Thymus (tissue), 11 donors: ENCODE results near the gene PLD5. TPM values are rescaled to one million over a fixed set of nuclear protein-coding genes. Genes with fewer than 3 reads are reported as not detected.

Source experiments
- DNase-seq, 9 donors: peaks; one replicate each; pipeline ENCODE4 v3.0.0-alpha.2; 2013; ENCODE audit warnings: low spot score in 9 of 9, low read depth in 6 of 9, missing footprints in 1 of 9
- H3K27ac ChIP-seq, 2 donors: one replicate each; pipeline ENCODE4 v1.5.1; 2013; ENCODE audit warnings: control low read depth in 1 of 2, low read depth in 1 of 2, low read length in 1 of 2, mild to moderate bottlenecking in 1 of 2, moderate library complexity in 1 of 2
- H3K27me3 ChIP-seq, 2 donors: one replicate each; pipeline ENCODE4 v1.5.1; 2013; ENCODE audit warnings: low read length in 1 of 2; ENCODE audit not compliant: control insufficient read depth in 2 of 2, insufficient read depth in 1 of 2
- H3K36me3 ChIP-seq, 2 donors: one replicate each; pipeline ENCODE4 v1.5.1; 2013; ENCODE audit warnings: low read length in 1 of 2, mild to moderate bottlenecking in 1 of 2, moderate library complexity in 1 of 2; ENCODE audit not compliant: control insufficient read depth in 2 of 2, insufficient read depth in 2 of 2
- H3K4me1 ChIP-seq, 2 donors: one replicate each; pipeline ENCODE4 v1.5.1; 2013; ENCODE audit warnings: low read length in 2 of 2; ENCODE audit not compliant: control insufficient read depth in 2 of 2, insufficient read depth in 2 of 2
- H3K4me3 ChIP-seq, 2 donors: one replicate each; pipeline ENCODE4 v1.5.1; 2013; ENCODE audit warnings: low read length in 2 of 2, control low read depth in 1 of 2, mild to moderate bottlenecking in 1 of 2
- H3K9me3 ChIP-seq, 2 donors: one replicate each; pipeline ENCODE4 v1.5.1; 2013; ENCODE audit warnings: low read length in 1 of 2, mild to moderate bottlenecking in 1 of 2; ENCODE audit not compliant: control insufficient read depth in 2 of 2, insufficient read depth in 1 of 2
- WGBS: extraction: QIAGEN DNeasy Blood & Tissue Kit; methylation state at CpG from one replicate; pipeline ENCODE4 v1.1.7; 2013; 5-methylcytosine and 5-hydroxymethylcytosine counted together
- polyA plus RNA-seq: library from polyadenylated mRNA; stranded (reverse); fragments of 200-250 nt; gene quantifications from one replicate; pipeline ENCODE4 v1.2.3, GENCODE V29; 2013
- total RNA-seq: library from RNA; stranded (reverse); fragments of 120-200 nt; gene quantifications from one replicate; pipeline ENCODE4 v1.2.4, GENCODE V29; 2013
- donor health status: healthy.

Gene PLD5
- total and polyA plus RNA-seq, 2 donors = 0.25 to 0.66 TPM

DNA sequence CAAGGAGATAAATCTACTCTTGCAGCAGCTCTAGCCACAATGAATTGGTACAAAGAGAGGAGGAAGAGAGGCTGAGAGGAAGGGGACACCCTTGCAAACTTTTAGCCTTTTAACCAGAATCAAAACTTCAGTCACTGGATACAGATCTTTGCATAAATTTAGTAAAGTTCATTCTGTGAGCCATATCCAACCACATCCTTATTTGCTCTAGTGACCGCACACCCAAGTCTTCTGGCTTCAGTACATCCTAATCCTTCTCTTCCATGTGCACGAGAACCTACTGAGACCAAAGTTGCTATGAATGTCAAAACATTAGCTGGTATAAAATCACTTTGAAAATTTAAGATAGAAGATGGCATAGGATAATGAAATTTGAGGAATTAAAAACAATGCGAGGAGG, 21.9 kb upstream of the PLD5 start:
- DNase-seq = no peak
- H3K9me3 ChIP-seq = no peaks in the 10 kb centered on the region
- no peak overlapping the region for H3K4me3 ChIP-seq
- no peaks in the 10 kb centered on the region for H3K36me3 ChIP-seq
- H3K27ac ChIP-seq = no peak overlapping the region
- 93% methylated on average over 3 of the region's 3 CpGs for WGBS
- H3K27me3 ChIP-seq = no peaks in the 10 kb centered on the region
- no peaks in the 10 kb centered on the region for H3K4me1 ChIP-seq

DNA sequence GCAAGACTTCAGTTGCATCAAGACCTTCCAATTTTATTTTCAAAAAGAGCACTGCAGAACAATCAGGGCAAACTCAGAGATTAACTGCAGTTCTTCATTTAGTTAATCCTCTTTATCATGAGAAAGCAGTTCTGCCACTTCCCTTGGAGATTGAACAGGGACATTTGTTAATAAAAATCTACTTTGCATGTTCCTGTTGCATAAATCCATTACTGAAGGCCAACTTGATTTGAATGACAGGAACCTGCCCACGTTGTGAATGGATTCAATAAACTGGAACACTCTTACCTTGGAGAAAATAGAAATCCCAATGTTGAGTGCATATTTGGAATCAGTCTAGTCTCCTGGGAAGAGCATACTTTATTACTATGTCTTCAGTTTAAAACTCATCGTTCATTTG, 19.6 kb upstream of the PLD5 start:
- 59% methylated on average over 2 of the region's 2 CpGs for WGBS
- no peaks in the 10 kb centered on the region for H3K36me3 ChIP-seq
- no peaks in the 10 kb centered on the region for H3K4me1 ChIP-seq
- no peak overlapping the region for H3K4me3 ChIP-seq
- H3K27ac ChIP-seq = no peak overlapping the region
- no peak for DNase-seq
- H3K9me3 ChIP-seq = no peaks in the 10 kb centered on the region
- no peaks in the 10 kb centered on the region for H3K27me3 ChIP-seq

DNA sequence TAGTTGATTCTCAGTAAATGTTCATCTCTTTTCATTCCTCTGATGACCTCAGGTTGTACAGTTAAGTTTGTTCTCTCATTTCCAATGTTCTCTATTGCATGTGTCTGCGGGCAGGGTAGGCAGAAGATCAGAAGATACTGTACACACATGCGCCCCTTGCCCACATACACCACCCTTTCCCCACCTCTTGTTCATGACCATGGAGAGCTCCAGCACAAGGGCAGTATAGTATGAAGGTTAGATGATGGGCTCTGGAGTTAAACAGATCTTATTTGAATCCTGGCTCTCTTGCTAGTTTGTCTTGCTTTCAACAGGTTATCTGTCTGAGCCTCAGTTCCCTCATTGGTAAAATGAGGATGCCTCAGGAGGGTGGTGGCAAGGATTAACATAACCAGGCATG, 17.8 kb upstream of the PLD5 start:
- Histone ChIP-seq H3K4me1 (no peaks in the 10 kb centered on the region), H3K4me3 (no peak overlapping the region), H3K36me3 (no peaks in the 10 kb centered on the region), H3K27me3 (no peaks in the 10 kb centered on the region), H3K27ac (no peak overlapping the region), H3K9me3 (no peaks in the 10 kb centered on the region)
- DNase-seq = no peak
- WGBS = 98% methylated on average over 2 of the region's 2 CpGs

DNA sequence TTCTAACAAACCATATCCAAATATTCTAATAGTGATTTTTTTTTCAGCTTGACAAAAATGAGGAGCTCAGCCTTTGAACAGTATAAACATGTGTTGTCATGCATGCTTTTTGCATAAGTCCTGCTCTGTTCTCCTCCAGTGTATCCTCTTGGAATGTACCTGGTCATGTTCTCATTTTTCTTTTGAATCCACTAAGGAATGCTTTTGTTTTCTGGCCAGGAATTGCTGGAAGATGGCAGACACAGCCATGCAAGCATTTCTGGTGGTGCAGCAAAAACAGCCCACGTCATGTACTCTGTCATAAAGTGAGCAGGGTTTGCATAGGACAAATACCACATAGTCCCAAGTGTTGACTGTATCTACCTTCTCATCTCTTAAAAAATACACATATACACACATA, 11.5 kb upstream of the PLD5 start:
- H3K4me3 ChIP-seq = no peak overlapping the region
- H3K27ac ChIP-seq = no peak overlapping the region
- DNase-seq = no peak
- no peaks in the 10 kb centered on the region for H3K9me3 ChIP-seq
- no peaks in the 10 kb centered on the region for H3K4me1 ChIP-seq
- H3K36me3 ChIP-seq = no peaks in the 10 kb centered on the region
- no peaks in the 10 kb centered on the region for H3K27me3 ChIP-seq
- 51% methylated on average over 1 of the region's 1 CpG for WGBS

DNA sequence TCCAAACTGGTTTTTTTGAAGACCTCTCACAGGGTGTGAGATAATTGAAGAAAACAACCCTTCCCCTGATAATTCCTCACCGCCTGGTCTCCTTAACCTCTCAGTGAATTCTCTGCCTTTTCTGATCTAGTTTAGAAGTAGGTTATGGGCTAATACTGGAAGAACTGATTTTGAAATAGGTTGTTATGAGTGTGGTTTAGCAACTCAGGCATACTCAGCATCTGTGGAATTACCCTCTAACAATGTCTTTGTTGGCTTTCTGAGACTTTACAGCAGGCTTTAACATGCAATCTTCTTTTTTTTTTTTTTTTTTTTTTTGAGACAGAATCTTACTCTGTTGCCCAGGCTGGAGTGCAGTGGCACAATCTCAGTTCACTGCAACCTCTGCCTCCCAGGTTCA, 10.3 kb upstream of the PLD5 start:
- H3K9me3 ChIP-seq = no peaks in the 10 kb centered on the region
- 100% methylated on average over 1 of the region's 1 CpG for WGBS
- H3K27ac ChIP-seq = no peak overlapping the region
- DNase-seq = no peak
- no peaks in the 10 kb centered on the region for H3K36me3 ChIP-seq
- H3K4me3 ChIP-seq = no peak overlapping the region
- no peaks in the 10 kb centered on the region for H3K27me3 ChIP-seq
- H3K4me1 ChIP-seq = no peaks in the 10 kb centered on the region

DNA sequence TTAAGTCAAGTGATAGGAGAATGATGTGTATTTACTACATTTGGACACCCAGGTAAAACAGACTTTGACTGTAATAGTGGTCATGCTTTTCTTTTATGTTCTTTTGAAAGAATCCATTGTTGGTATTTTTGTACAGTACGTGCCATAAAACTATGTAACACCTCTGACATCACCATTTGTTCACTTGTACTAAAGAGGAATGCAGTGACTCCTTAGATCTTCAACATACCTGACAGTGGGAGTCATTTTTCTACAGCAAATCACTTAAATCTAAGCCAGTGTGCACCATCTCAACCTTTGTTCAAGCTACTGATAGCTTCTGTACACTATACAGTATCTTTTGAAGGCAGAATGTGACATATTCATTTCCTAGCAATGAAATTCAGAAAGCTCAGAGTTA, 6.3 kb upstream of the PLD5 start:
- H3K27me3 ChIP-seq = peaks cover 2 to 15% of the 10 kb centered on the region in 2 donors
- no peak overlapping the region for H3K4me3 ChIP-seq
- H3K9me3 ChIP-seq = no peaks in the 10 kb centered on the region
- no peaks in the 10 kb centered on the region for H3K4me1 ChIP-seq
- no peak overlapping the region for H3K27ac ChIP-seq
- no peak for DNase-seq
- 91% methylated on average over 1 of the region's 1 CpG for WGBS
- no peaks in the 10 kb centered on the region for H3K36me3 ChIP-seq

DNA sequence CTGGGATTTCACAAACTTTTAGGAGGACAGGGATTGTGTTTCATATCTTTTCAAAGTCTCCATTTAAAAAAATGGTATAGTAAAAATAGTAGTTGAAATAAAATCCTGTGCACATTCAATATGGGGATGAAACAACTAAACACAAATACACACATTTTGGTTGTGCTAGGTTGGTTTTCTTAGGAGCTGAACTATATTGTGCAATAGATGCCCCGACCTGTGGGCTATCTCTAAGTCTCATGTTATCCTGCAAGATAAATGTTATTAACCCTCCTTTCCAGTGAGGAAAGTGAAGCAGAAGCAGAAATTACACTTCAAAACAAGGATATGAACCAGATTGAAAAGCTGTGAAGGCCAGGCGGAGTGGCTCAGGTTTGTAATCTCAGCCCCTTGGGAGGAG, 1.3 kb upstream of the PLD5 start:
- Histone ChIP-seq H3K4me1 (peaks cover 0 to 7% of the 10 kb centered on the region in 2 donors), H3K9me3 (no peaks in the 10 kb centered on the region), H3K4me3 (no peak overlapping the region), H3K27me3 (peaks cover 40 to 51% of the 10 kb centered on the region in 2 donors), H3K27ac (no peak overlapping the region), H3K36me3 (no peaks in the 10 kb centered on the region)
- DNase-seq = no peak
- 79% methylated on average over 2 of the region's 2 CpGs for WGBS

DNA sequence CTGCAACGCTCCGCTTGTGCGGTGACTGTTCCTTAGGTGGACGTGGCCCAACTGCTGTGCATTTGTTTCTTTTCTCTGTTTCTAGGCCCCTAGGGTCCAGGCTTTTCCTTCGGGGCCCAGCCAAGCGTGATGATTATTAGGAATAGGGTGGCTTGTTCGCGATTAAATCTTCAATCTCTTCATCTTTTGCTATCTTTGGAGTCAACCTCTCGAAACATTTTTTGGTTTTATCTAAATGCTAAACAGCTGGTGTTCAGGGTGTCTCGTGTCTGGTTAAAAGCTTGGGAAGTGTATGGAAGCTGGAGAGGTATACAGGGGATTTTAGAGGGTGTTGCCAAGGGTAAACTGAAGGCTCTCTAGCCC, 844 bp upstream of the PLD5 start:
- Histone ChIP-seq H3K36me3 (no peaks in the 10 kb centered on the region), H3K9me3 (no peaks in the 10 kb centered on the region), H3K27ac (no peak overlapping the region), H3K27me3 (peaks cover 40 to 54% of the 10 kb centered on the region in 2 donors), H3K4me1 (peaks cover 0 to 7% of the 10 kb centered on the region in 2 donors), H3K4me3 (no peak overlapping the region)
- WGBS = 10% methylated on average over 10 of the region's 10 CpGs
- DNase-seq = no peak

DNA sequence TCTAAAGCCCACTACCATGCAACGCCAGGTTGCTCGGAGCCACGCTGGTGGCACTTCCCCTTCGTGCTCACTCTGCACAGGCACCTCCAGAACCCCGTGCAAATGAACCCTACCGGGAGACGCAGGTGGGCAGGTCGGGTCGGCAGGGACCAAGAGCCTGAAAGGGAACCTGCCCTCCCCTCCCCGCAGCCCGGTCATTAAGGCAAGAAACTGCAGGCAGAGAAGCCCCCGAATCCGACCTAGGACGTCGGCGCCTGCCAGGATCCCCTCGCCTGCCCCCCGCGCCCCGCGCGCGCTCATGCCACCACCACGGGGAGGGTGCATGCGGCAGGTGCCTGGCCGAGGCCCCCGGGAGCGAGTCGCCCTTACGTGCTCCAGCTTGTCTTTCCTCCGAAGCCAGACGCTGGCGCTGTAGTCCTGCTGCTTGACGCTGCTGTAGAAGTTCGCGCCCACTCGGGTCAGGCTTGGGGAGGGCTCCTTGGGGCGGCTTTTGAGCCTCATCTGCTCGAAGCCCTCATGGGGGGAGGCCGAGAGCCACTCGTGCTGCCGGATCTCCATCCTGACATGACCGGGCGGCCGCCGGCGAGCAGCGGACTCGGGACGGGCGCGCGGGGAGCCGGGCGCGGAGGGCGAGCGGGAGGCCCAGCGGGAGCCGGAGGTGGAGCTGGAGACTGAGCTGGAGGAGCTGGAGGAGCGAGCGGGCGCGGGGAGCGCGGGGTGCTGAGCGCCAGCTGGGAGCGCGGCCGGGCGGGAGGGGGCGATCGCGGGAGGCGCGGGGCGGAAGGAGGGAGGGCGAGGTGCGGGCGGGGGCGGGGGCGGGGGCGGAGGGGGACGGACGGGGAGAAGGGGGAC, 552 bp downstream of the PLD5 start:
- peaks cover 40 to 54% of the 10 kb centered on the region in 2 donors for H3K27me3 ChIP-seq
- H3K36me3 ChIP-seq = no peaks in the 10 kb centered on the region
- no peaks in the 10 kb centered on the region for H3K9me3 ChIP-seq
- H3K4me3 ChIP-seq = peak overlapping the region in 1 of 2 donors; percentile 51
- peaks cover 0 to 7% of the 10 kb centered on the region in 2 donors for H3K4me1 ChIP-seq
- no peak overlapping the region for H3K27ac ChIP-seq
- DNase-seq = peak in 2 of 9 donors; percentile 4 to 8
- WGBS = 2% methylated on average over 77 of the region's 85 CpGs
